Upper lobe of left lung (tissue), 6 donors: ENCODE results near the gene CHADL. TPM values are rescaled to one million over a fixed set of nuclear protein-coding genes. Genes with fewer than 3 reads are reported as not detected.

Experiments used
- ATAC-seq, 2 donors: fragments of 200-7000 bp; cut with Tn5 transposase; one replicate each; pipeline ENCODE4 v1.9.1; 2022; ENCODE audit warnings: mild to moderate bottlenecking in 2 of 2, moderate library complexity in 2 of 2; ENCODE audit not compliant: low FRiP score in 2 of 2
- DNase-seq, 2 donors: peaks; one replicate each; pipeline ENCODE4 v3.0.0-alpha.2; 2019 to 2020
- H3K27ac ChIP-seq, 4 donors: fragments of 200-600 bp; sonication (generic); one replicate each; pipeline ENCODE4 v1.5.1; 2016 to 2019
- H3K27me3 ChIP-seq, 4 donors: fragments of 200-600 bp; sonication (generic); one replicate each; pipeline ENCODE4 v1.5.1; 2017 to 2019
- H3K36me3 ChIP-seq, 4 donors: fragments of 200-600 bp; sonication (generic); one replicate each; pipeline ENCODE4 v1.5.1; 2016 to 2019
- H3K4me1 ChIP-seq, 4 donors: fragments of 200-600 bp; sonication (generic); one replicate each; pipeline ENCODE4 v1.5.1; 2018 to 2019
- H3K4me3 ChIP-seq, 4 donors: fragments of 200-600 bp; sonication (generic); one replicate each; pipeline ENCODE4 v1.5.1; 2017 to 2019; ENCODE audit warnings: mild to moderate bottlenecking in 2 of 4, moderate library complexity in 1 of 4
- H3K9me3 ChIP-seq, 4 donors: fragments of 200-600 bp; sonication (generic); one replicate each; pipeline ENCODE4 v1.5.1; 2018 to 2019
- EP300 ChIP-seq, 4 donors: sonication (generic); formaldehyde crosslinking; IDR thresholded peaks; one replicate each; pipeline ENCODE4 v1.5.1; 2017; ENCODE audit warnings: antibody characterized with exemption in 4 of 4, control low read depth in 2 of 4
- POLR2A ChIP-seq, 4 donors: fragments of 450-650 bp; IDR thresholded peaks; one replicate each; pipeline ENCODE4 v1.5.1; 2016 to 2017; ENCODE audit warnings: antibody characterized with exemption in 4 of 4, mild to moderate bottlenecking in 2 of 4
- POLR2AphosphoS5 ChIP-seq, 2 donors: sonication (generic); formaldehyde crosslinking; IDR thresholded peaks; one replicate each; pipeline ENCODE4 v1.5.1; 2017; ENCODE audit warnings: antibody characterized with exemption in 2 of 2
- WGBS, 2 donors: methylation state at CpG; one replicate each; pipeline ENCODE4 v1.1.5; 2017 to 2018; 5-methylcytosine and 5-hydroxymethylcytosine counted together
- total RNA-seq, 6 donors: library from RNA; depleted of rRNA in 4 of 6; stranded (reverse); fragments of >200 nt in 4 of 6; gene quantifications; one replicate each; pipeline versions ENCODE4 v1.1.0 to v1.2.1, GENCODE V29; 2016 to 2021
- TF ChIP-seq, protein P1 (sequence below), 6 experiments: fragments of 450-650 bp in 4 of 6; fragments of 200-600 bp in 2 of 6; sonication (generic) in 2 of 6; IDR thresholded peaks; one replicate each; pipeline ENCODE4 v1.5.1; 2016 to 2019; ENCODE audit warnings: antibody characterized with exemption in 6 of 6
- donor health status: DM: no; HTN: no; CAD: no; lungs with moderate emphysema.
- donor health status: DM: no; HTN: yes; CAD: no; lungs with severe emphysema.

Gene CHADL
- total RNA-seq, 6 donors from 2014 or later, result 2.0 to 12.6 (median 4.4) TPM

- ATAC-seq (peak; percentile 100), DNase-seq (peak; percentile 99)
- 0% methylated on average over 7 to 39 of the region's 77 CpGs for WGBS, 2 donors
- Histone ChIP-seq H3K4me1 (peaks cover 32 to 49% (median 44%) of the 10 kb centered on the region in 4 donors), H3K27ac (peak within 1 kb of the TSS; percentile 84 to 93 (median 88)), H3K27me3 (no peaks in the 10 kb centered on the region), H3K9me3 (no peaks in the 10 kb centered on the region), H3K36me3 (peaks cover 0 to 28% (median 9%) of the 10 kb centered on the region in 4 donors), H3K4me3 (peak within 1 kb of the TSS; percentile 76 to 96 (median 90))
- TF ChIP-seq, protein P1, sequence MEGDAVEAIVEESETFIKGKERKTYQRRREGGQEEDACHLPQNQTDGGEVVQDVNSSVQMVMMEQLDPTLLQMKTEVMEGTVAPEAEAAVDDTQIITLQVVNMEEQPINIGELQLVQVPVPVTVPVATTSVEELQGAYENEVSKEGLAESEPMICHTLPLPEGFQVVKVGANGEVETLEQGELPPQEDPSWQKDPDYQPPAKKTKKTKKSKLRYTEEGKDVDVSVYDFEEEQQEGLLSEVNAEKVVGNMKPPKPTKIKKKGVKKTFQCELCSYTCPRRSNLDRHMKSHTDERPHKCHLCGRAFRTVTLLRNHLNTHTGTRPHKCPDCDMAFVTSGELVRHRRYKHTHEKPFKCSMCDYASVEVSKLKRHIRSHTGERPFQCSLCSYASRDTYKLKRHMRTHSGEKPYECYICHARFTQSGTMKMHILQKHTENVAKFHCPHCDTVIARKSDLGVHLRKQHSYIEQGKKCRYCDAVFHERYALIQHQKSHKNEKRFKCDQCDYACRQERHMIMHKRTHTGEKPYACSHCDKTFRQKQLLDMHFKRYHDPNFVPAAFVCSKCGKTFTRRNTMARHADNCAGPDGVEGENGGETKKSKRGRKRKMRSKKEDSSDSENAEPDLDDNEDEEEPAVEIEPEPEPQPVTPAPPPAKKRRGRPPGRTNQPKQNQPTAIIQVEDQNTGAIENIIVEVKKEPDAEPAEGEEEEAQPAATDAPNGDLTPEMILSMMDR (IDR thresholded peaks at IDR 0.05), result peak in 5 of 6 experiments; percentile 13 to 69 (median 37)
- TF ChIP-seq POLR2A (IDR thresholded peaks at IDR 0.05) (peak in 3 of 4 donors; percentile 37 to 83 (median 63)), POLR2AphosphoS5 (IDR thresholded peaks at IDR 0.05) (peak; percentile 83 to 88), EP300 (IDR thresholded peaks at IDR 0.05) (peak in 1 of 4 donors; percentile 71)
Measured at GRCh38 chr22:41285820-41286638, 45.3 kb upstream of the CHADL start, which contains the start of gene RANGAP1. TSS of gene RANGAP1 (minus strand) at chr22:41286187. CDS start at chr22:41281044, 5,143 bp downstream.

DNA sequence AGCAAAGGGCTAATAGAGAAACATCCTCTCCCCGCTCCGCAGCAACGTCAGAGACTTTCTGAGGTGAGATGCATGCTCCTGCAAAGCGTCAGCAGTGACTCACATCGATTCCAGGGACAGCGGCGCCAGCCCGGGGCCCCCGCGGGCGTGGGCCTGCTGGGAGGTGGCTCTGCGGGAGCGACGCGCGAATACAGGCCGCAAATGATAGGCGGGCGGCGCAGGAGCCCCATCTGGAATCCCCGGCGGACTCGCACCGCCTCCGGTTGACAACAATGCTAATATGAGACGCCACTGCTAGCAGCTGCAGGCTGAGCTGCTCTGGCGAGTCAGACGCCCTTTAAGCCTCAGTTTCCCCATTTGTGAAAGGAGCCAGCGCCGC lies 44.7 kb upstream of the CHADL start:
- peaks cover 29 to 45% (median 40%) of the 10 kb centered on the region in 4 donors for H3K4me1 ChIP-seq
- peak; percentile 51 to 67 for ATAC-seq

GRCh38 chr22:41284465-41284864 lies 43.7 kb upstream of the CHADL start:
- ATAC-seq (no peak), DNase-seq (no peak)
- WGBS, 2 donors, result 88 to 95% methylated on average over 10 of the region's 10 CpGs
- Histone ChIP-seq H3K36me3 (peaks cover 10 to 43% (median 22%) of the 10 kb centered on the region in 4 donors), H3K27me3 (no peaks in the 10 kb centered on the region), H3K27ac (peak overlapping the region in 1 of 4 donors; percentile 82), H3K4me1 (peaks cover 29 to 41% (median 36%) of the 10 kb centered on the region in 4 donors), H3K4me3 (no peak overlapping the region), H3K9me3 (no peaks in the 10 kb centered on the region)
- no peak for TF ChIP-seq POLR2AphosphoS5 (IDR thresholded peaks at IDR 0.05)
- no peak for TF ChIP-seq POLR2A (IDR thresholded peaks at IDR 0.05)
- TF ChIP-seq, protein P1 (IDR thresholded peaks at IDR 0.05), result no peak
- TF ChIP-seq EP300 (IDR thresholded peaks at IDR 0.05), result no peak

More for the DNA sequence above, 44.7 kb upstream of the CHADL start:
- 1 to 6% methylated on average over 5 to 18 of the region's 30 CpGs for WGBS, 2 donors
- H3K9me3 ChIP-seq, result no peaks in the 10 kb centered on the region
- peak overlapping the region; percentile 76 to 96 (median 90) for H3K4me3 ChIP-seq
- no peaks in the 10 kb centered on the region for H3K27me3 ChIP-seq
- H3K27ac ChIP-seq, result peak overlapping the region; percentile 77 to 93 (median 83)
- peak; percentile 62 to 90 for DNase-seq
- TF ChIP-seq, protein P1 (IDR thresholded peaks at IDR 0.05), result no peak
- TF ChIP-seq POLR2AphosphoS5 (IDR thresholded peaks at IDR 0.05) (peak in 1 of 2 donors; percentile 36), EP300 (IDR thresholded peaks at IDR 0.05) (peak in 1 of 4 donors; percentile 7), POLR2A (IDR thresholded peaks at IDR 0.05) (no peak)
- peaks cover 5 to 34% (median 12%) of the 10 kb centered on the region in 4 donors for H3K36me3 ChIP-seq

- TF ChIP-seq POLR2A (IDR thresholded peaks at IDR 0.05) (no peak), EP300 (IDR thresholded peaks at IDR 0.05) (no peak), POLR2AphosphoS5 (IDR thresholded peaks at IDR 0.05) (no peak)
- TF ChIP-seq, protein P1 (IDR thresholded peaks at IDR 0.05), result no peak
- no peak for ATAC-seq
- peaks cover 14 to 72% (median 38%) of the 10 kb centered on the region in 4 donors for H3K36me3 ChIP-seq
Measured at GRCh38 chr22:41280854-41281253, 40.1 kb upstream of the CHADL start.

More at GRCh38 chr22:41280854-41281253, 40.1 kb upstream of the CHADL start:
- Histone ChIP-seq H3K9me3 (no peaks in the 10 kb centered on the region), H3K4me1 (peaks cover 8 to 14% (median 10%) of the 10 kb centered on the region in 4 donors), H3K27me3 (no peaks in the 10 kb centered on the region), H3K4me3 (no peak overlapping the region), H3K27ac (no peak overlapping the region)
- WGBS, 2 donors, result 96 to 100% methylated on average over 1 to 2 of the region's 2 CpGs
- DNase-seq, result no peak
